HG03469 (cell line): ENCODE measurements around the gene SLC35A5.
"Not testable (repeated sequence)": the region's sequence is repeated elsewhere in the genome, so short reads cannot be mapped to it uniquely, and the experiment has no call there.

Experiments used
- ATAC-seq: cut with Tn5 transposase; IDR thresholded peaks from one replicate; pipeline ENCODE4 v1.9.1; 2021; ENCODE audit warnings: mild to moderate bottlenecking, moderate library complexity, moderate number of reproducible peaks; ENCODE audit not compliant: unreplicated experiment

SLC35A5 gene

GRCh38 chr3:112561734-112562529, at the start of gene SLC35A5, which contains the start of gene ATG3:
Gene SLC35A5 (plus strand): TSS chr3:112562045. CDS start chr3:112563404, 1,359 bp downstream.
Gene ATG3 (minus strand): TSS chr3:112561962. CDS start chr3:112561528, 434 bp downstream.
- peak; percentile 66 for ATAC-seq

- ATAC-seq = no peak
Observed at GRCh38 chr3:112512320-112512719, 49.5 kb upstream of the SLC35A5 start.

- ATAC-seq = peak; percentile 97
Observed at GRCh38 chr3:112514527-112515128, 47.2 kb upstream of the SLC35A5 start.

GRCh38 chr3:112518970-112519369, 42.9 kb upstream of the SLC35A5 start:
- not testable (repeated sequence) for ATAC-seq

GRCh38 chr3:112519424-112520001, 42.3 kb upstream of the SLC35A5 start:
- no peak for ATAC-seq

GRCh38 chr3:112524127-112524526, 37.7 kb upstream of the SLC35A5 start:
- ATAC-seq = not testable (repeated sequence)

GRCh38 chr3:112530573-112530972, 31.3 kb upstream of the SLC35A5 start:
- ATAC-seq = no peak

- no peak for ATAC-seq
Observed at GRCh38 chr3:112531358-112531781, 30.5 kb upstream of the SLC35A5 start.

GRCh38 chr3:112539825-112540650, 21.8 kb upstream of the SLC35A5 start:
- ATAC-seq = peak; percentile 85

- ATAC-seq = no peak
Observed at GRCh38 chr3:112546216-112546759, 15.6 kb upstream of the SLC35A5 start.

- ATAC-seq = no peak
Observed at GRCh38 chr3:112550859-112551258, 11.0 kb upstream of the SLC35A5 start.

- ATAC-seq = no peak
Observed at GRCh38 chr3:112555535-112556170, 6.2 kb upstream of the SLC35A5 start.

GRCh38 chr3:112557976-112558375, 3.9 kb upstream of the SLC35A5 start:
- no peak for ATAC-seq

GRCh38 chr3:112560307-112560706, 1.5 kb upstream of the SLC35A5 start:
- ATAC-seq = no peak

GRCh38 chr3:112560721-112561483, 943 bp upstream of the SLC35A5 start:
- ATAC-seq = no peak

GRCh38 chr3:112561484-112561733, 436 bp upstream of the SLC35A5 start:
- ATAC-seq = no peak

GRCh38 chr3:112564247-112564939, 2.5 kb downstream of the SLC35A5 start:
- not testable (repeated sequence) for ATAC-seq

- ATAC-seq = no peak
Observed at GRCh38 chr3:112564940-112565305, 3.1 kb downstream of the SLC35A5 start.

GRCh38 chr3:112568642-112569041, 6.8 kb downstream of the SLC35A5 start:
- no peak for ATAC-seq
